Mucosa of stomach (tissue), 1 donor: ENCODE data around the gene APOL4.
"Not testable (repeated sequence)": the region's sequence is repeated elsewhere in the genome, so short reads cannot be mapped to it uniquely, and the experiment has no call there.

Experiments
- H3K27me3 ChIP-seq: one replicate; pipeline ENCODE4 v1.7.0; 2013; ENCODE audit warnings: mild to moderate bottlenecking, low read length; ENCODE audit not compliant: control insufficient read depth, insufficient read depth
- H3K36me3 ChIP-seq: one replicate; pipeline ENCODE4 v1.7.0; 2013; ENCODE audit warnings: low read length; ENCODE audit not compliant: control insufficient read depth, insufficient read depth
- H3K4me1 ChIP-seq: one replicate; pipeline ENCODE4 v1.7.0; 2013; ENCODE audit warnings: mild to moderate bottlenecking, low read length; ENCODE audit not compliant: control insufficient read depth, insufficient read depth
- H3K4me3 ChIP-seq: one replicate; pipeline ENCODE4 v1.7.0; 2013; ENCODE audit warnings: low read length
- H3K9ac ChIP-seq: one replicate; pipeline ENCODE4 v1.7.0; 2013; ENCODE audit warnings: mild to moderate bottlenecking, low read length, moderate library complexity
- H3K9me3 ChIP-seq: one replicate; pipeline ENCODE4 v1.7.0; 2013; ENCODE audit warnings: mild to moderate bottlenecking, low read length, moderate library complexity; ENCODE audit not compliant: control insufficient read depth
- donor health status: Pancreatic carcinoma.

APOL4 gene

GRCh38 chr22:36202906-36203305 is 1.3 kb upstream of the APOL4 start:
- H3K36me3 ChIP-seq, H3K9ac ChIP-seq, H3K27me3 ChIP-seq, H3K9me3 ChIP-seq, H3K4me3 ChIP-seq: not testable (repeated sequence)
- H3K4me1 ChIP-seq: peaks cover 16% of the 10 kb centered on the region

GRCh38 chr22:36201025-36201424 is 584 bp downstream of the APOL4 start:
- not testable (repeated sequence) for H3K9ac ChIP-seq, H3K4me3 ChIP-seq, H3K27me3 ChIP-seq, H3K36me3 ChIP-seq, H3K9me3 ChIP-seq
- H3K4me1 ChIP-seq: peaks cover 29% of the 10 kb centered on the region

GRCh38 chr22:36199001-36199551 is 2.5 kb downstream of the APOL4 start:
- H3K4me3 ChIP-seq: no peak overlapping the region
- peaks cover 32% of the 10 kb centered on the region for H3K4me1 ChIP-seq
- no peaks in the 10 kb centered on the region for H3K36me3 ChIP-seq
- H3K27me3 ChIP-seq: no peaks in the 10 kb centered on the region
- no peaks in the 10 kb centered on the region for H3K9me3 ChIP-seq
- H3K9ac ChIP-seq: no peak overlapping the region

GRCh38 chr22:36198536-36198935 is 3.1 kb downstream of the APOL4 start:
- Histone ChIP-seq H3K9ac (no peak overlapping the region), H3K4me1 (peaks cover 27% of the 10 kb centered on the region), H3K9me3 (no peaks in the 10 kb centered on the region), H3K27me3 (no peaks in the 10 kb centered on the region), H3K4me3 (no peak overlapping the region), H3K36me3 (no peaks in the 10 kb centered on the region)

- no peaks in the 10 kb centered on the region for H3K27me3 ChIP-seq
- no peak overlapping the region for H3K4me3 ChIP-seq
- H3K36me3 ChIP-seq: no peaks in the 10 kb centered on the region
- H3K9ac ChIP-seq: no peak overlapping the region
- no peaks in the 10 kb centered on the region for H3K9me3 ChIP-seq
- peaks cover 26% of the 10 kb centered on the region for H3K4me1 ChIP-seq
Observed at GRCh38 chr22:36197514-36198146, 4.0 kb downstream of the APOL4 start.

- Histone ChIP-seq H3K27me3 (no peaks in the 10 kb centered on the region), H3K4me3 (no peak overlapping the region), H3K36me3 (no peaks in the 10 kb centered on the region), H3K9me3 (no peaks in the 10 kb centered on the region), H3K9ac (no peak overlapping the region), H3K4me1 (peaks cover 26% of the 10 kb centered on the region)
Observed at GRCh38 chr22:36197065-36197440, 4.6 kb downstream of the APOL4 start.

GRCh38 chr22:36196254-36197064 is 5.2 kb downstream of the APOL4 start:
- no peaks in the 10 kb centered on the region for H3K27me3 ChIP-seq
- H3K4me3 ChIP-seq: no peak overlapping the region
- peak overlapping the region; percentile 15 for H3K9ac ChIP-seq
- H3K4me1 ChIP-seq: peaks cover 20% of the 10 kb centered on the region
- H3K36me3 ChIP-seq: no peaks in the 10 kb centered on the region
- H3K9me3 ChIP-seq: no peaks in the 10 kb centered on the region

GRCh38 chr22:36194971-36195370 is 6.6 kb downstream of the APOL4 start:
- Histone ChIP-seq H3K36me3 (no peaks in the 10 kb centered on the region), H3K9me3 (no peaks in the 10 kb centered on the region), H3K27me3 (no peaks in the 10 kb centered on the region), H3K9ac (no peak overlapping the region), H3K4me3 (no peak overlapping the region), H3K4me1 (peaks cover 17% of the 10 kb centered on the region)

GRCh38 chr22:36194385-36194784 is 7.2 kb downstream of the APOL4 start:
- H3K4me1 ChIP-seq: peaks cover 17% of the 10 kb centered on the region
- no peaks in the 10 kb centered on the region for H3K36me3 ChIP-seq
- H3K9me3 ChIP-seq: no peaks in the 10 kb centered on the region
- H3K4me3 ChIP-seq: no peak overlapping the region
- no peak overlapping the region for H3K9ac ChIP-seq
- H3K27me3 ChIP-seq: no peaks in the 10 kb centered on the region

- peaks cover 17% of the 10 kb centered on the region for H3K4me1 ChIP-seq
- no peak overlapping the region for H3K9ac ChIP-seq
Observed at GRCh38 chr22:36193577-36193976, 8.0 kb downstream of the APOL4 start.

GRCh38 chr22:36193171-36193570 is 8.4 kb downstream of the APOL4 start:
- Histone ChIP-seq H3K4me1 (peaks cover 17% of the 10 kb centered on the region), H3K27me3 (no peaks in the 10 kb centered on the region), H3K36me3 (no peaks in the 10 kb centered on the region), H3K9me3 (no peaks in the 10 kb centered on the region), H3K4me3 (no peak overlapping the region), H3K9ac (no peak overlapping the region)

More at GRCh38 chr22:36193577-36193976, 8.0 kb downstream of the APOL4 start:
- Histone ChIP-seq H3K27me3 (no peaks in the 10 kb centered on the region), H3K9me3 (no peaks in the 10 kb centered on the region), H3K4me3 (no peak overlapping the region), H3K36me3 (no peaks in the 10 kb centered on the region)

GRCh38 chr22:36192542-36192941 is 9.1 kb downstream of the APOL4 start:
- Histone ChIP-seq H3K4me1 (peaks cover 17% of the 10 kb centered on the region), H3K9me3 (no peaks in the 10 kb centered on the region), H3K36me3 (no peaks in the 10 kb centered on the region), H3K27me3 (no peaks in the 10 kb centered on the region), H3K9ac (no peak overlapping the region), H3K4me3 (no peak overlapping the region)
